IPS DF 6.9 (cell line): Measurements from ENCODE around the gene PUM2.
"Not testable (repeated sequence)": the region's sequence is repeated elsewhere in the genome, so short reads cannot be mapped to it uniquely, and the experiment has no call there.

Experiments
- DNase-seq: peaks from one replicate; pipeline ENCODE4 v3.0.0-alpha.2; 2013; ENCODE audit warnings: low read depth, low spot score
- H3K27ac ChIP-seq: one replicate; pipeline ENCODE4 v1.5.1; 2013; ENCODE audit warnings: low read length, control low read depth
- H3K27me3 ChIP-seq: 2 replicates; pipeline ENCODE4 v1.6.1; 2013; ENCODE audit warnings: mild to moderate bottlenecking, low read length; ENCODE audit not compliant: control insufficient read depth, insufficient read depth
- H3K36me3 ChIP-seq: 2 replicates; pipeline ENCODE4 v1.6.1; 2013; ENCODE audit warnings: low read length; ENCODE audit not compliant: control insufficient read depth, insufficient read depth
- H3K4me1 ChIP-seq: 2 replicates; pipeline ENCODE4 v1.6.1; 2013; ENCODE audit warnings: low read length; ENCODE audit not compliant: control insufficient read depth, insufficient read depth
- H3K4me3 ChIP-seq: 2 replicates; pipeline ENCODE4 v1.5.1; 2013; ENCODE audit warnings: mild to moderate bottlenecking, low read length
- H3K9me3 ChIP-seq: 2 replicates; pipeline ENCODE4 v1.6.1; 2013; ENCODE audit warnings: low read length, inconsistent platforms; ENCODE audit not compliant: control insufficient read depth, insufficient read depth
- WGBS: extraction: QIAGEN DNeasy Blood & Tissue Kit; methylation state at CpG from one replicate; pipeline ENCODE4 v1.1.7; 2013; ENCODE audit warnings: mixed read lengths, missing lambda C conversion rate; ENCODE audit not compliant: insufficient read length, insufficient coverage; 5-methylcytosine and 5-hydroxymethylcytosine counted together

The PUM2 gene

DNA sequence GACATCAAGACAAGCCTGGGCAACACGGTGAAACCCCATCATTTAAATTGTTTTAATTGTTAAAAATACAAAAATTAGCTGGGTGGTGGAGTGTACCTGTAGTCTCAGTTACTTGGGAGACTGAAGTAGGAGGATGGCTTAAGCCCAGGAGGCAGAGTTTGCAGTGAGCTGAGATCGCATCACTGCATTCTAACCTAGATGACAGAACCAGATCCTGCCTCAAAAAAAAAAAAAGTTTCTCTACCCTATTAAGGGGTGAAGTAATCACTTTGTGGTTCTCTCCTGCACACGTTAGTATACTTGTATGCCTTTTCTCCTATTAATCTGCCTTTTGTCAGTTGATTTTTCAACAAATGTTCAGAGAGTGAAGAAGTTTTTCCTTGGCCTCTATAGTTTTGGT lies 18.1 kb upstream of the PUM2 start:
- H3K27ac ChIP-seq, result no peak overlapping the region
- no peak for DNase-seq
- H3K4me3 ChIP-seq, result no peak overlapping the region
- no peaks in the 10 kb centered on the region for H3K27me3 ChIP-seq
- no peaks in the 10 kb centered on the region for H3K36me3 ChIP-seq
- H3K9me3 ChIP-seq, result no peaks in the 10 kb centered on the region
- WGBS, result no CpG with 5 or more reads among the region's 3 CpGs
- no peaks in the 10 kb centered on the region for H3K4me1 ChIP-seq

DNA sequence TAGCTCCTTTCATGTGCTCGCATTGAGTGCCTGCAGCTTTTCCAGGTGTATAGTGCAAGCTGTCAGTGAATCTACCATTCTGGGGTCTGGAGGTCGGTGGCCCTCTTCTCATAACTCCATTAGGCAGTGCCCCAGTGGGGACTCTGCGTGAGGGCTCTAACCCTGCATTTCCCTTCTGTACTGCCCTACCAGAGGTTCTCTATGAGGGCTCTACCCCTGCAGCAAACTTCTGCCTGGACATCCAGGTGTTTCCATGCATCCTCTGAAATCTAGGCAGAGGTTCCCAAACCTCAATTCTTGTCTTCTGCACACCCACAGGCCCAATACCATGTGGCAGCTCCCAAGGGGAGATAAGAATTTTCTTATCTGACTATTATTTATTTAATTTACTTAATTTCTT lies 17.3 kb upstream of the PUM2 start:
- not testable (repeated sequence) for H3K4me3 ChIP-seq, H3K27ac ChIP-seq, H3K36me3 ChIP-seq, H3K9me3 ChIP-seq, H3K4me1 ChIP-seq, H3K27me3 ChIP-seq, DNase-seq
- WGBS, result no CpG with 5 or more reads among the region's 3 CpGs

GRCh38 chr2:20366672-20367116 lies 16.1 kb upstream of the PUM2 start:
- Histone ChIP-seq H3K4me3 (no peak overlapping the region), H3K27ac (no peak overlapping the region), H3K27me3 (no peaks in the 10 kb centered on the region), H3K36me3 (no peaks in the 10 kb centered on the region), H3K4me1 (no peaks in the 10 kb centered on the region), H3K9me3 (no peaks in the 10 kb centered on the region)
- no peak for DNase-seq
- no CpG with 5 or more reads among the region's 2 CpGs for WGBS

GRCh38 chr2:20365249-20365817 lies 14.7 kb upstream of the PUM2 start:
- no peaks in the 10 kb centered on the region for H3K4me1 ChIP-seq
- H3K27ac ChIP-seq, result no peak overlapping the region
- no peak for DNase-seq
- no peaks in the 10 kb centered on the region for H3K9me3 ChIP-seq
- WGBS, result no CpG with 5 or more reads among the region's 7 CpGs
- H3K27me3 ChIP-seq, result no peaks in the 10 kb centered on the region
- no peak overlapping the region for H3K4me3 ChIP-seq
- H3K36me3 ChIP-seq, result no peaks in the 10 kb centered on the region

DNA sequence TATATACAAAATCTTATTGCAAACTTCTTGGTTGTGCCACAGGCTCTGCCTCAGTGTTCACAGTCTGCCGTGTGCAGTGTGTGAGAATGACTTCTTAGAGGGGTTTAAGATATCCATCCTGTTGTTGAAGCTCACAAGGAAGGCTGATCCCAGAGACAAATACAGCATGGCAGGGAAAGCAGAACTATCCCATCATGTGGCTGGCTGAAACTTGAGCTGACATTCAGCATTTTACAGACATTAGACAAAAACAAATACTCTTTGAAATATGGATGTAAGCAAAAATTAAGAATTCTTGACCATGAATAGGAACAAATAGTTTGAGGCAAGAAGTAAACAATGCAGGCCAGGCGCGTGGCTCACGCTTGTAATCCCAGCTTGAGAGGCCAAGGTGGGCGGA lies 12.9 kb upstream of the PUM2 start:
- no peak overlapping the region for H3K4me3 ChIP-seq
- H3K36me3 ChIP-seq, result no peaks in the 10 kb centered on the region
- WGBS, result no CpG with 5 or more reads among the region's 5 CpGs
- H3K27me3 ChIP-seq, result no peaks in the 10 kb centered on the region
- no peak for DNase-seq
- no peaks in the 10 kb centered on the region for H3K9me3 ChIP-seq
- no peaks in the 10 kb centered on the region for H3K4me1 ChIP-seq
- no peak overlapping the region for H3K27ac ChIP-seq

DNA sequence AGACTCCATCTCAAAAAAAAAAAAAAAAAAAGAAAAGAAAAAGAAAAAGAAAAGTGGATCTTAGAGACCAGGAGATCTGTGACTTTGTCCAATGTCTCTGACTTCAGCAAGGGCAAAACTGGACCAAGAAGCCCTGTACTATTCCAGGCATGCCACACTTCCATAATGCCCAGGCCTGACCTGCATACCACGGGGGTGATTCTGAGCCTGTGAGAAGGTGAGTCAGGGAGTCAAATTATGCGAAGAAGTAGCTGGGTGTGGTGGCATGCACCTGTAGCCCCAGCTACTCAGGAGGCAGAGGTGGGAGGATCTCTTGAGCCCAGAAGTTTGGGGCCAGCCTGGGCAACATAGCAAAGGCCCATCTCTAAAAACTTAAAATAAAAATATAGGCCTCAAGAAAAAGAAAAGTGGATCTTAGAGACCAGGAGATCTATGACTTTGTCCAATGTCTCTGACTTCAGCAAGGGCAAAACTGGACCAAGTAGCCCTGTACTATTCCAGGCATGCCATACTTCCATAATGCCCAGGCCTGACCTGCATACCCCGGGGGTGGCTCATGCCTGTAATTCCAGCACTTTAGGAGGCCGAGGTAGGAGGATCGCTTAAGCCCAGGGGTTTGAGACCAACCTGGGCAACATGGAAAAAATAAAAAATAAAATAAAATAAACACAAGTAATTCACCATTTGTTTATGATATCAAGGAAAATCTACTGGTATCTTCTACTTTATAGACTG lies 12.2 kb upstream of the PUM2 start:
- no peak for DNase-seq
- WGBS, result no CpG with 5 or more reads among the region's 5 CpGs

DNA sequence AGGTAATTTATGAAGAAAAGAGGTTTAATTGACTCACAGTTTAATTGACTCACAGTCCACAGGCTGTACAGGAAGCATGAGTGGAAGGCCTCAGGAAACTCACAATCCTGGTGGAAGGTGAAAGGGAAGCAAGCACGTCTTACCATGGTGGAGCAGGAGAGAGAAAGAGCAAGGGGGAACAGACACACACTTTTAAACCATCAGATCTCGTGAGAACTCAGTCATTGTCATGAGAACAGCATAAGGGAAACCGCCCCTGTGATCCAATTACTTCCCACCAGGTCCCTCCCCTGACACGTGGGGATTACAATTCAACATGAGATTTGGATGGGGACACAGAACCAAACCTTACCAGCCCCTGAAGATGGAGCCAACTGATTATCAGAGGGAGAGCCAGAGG lies 11.2 kb upstream of the PUM2 start:
- no peak overlapping the region for H3K27ac ChIP-seq
- H3K9me3 ChIP-seq, result no peaks in the 10 kb centered on the region
- DNase-seq, result no peak
- no CpG with 5 or more reads among the region's 4 CpGs for WGBS
- H3K4me3 ChIP-seq, result no peak overlapping the region
- no peaks in the 10 kb centered on the region for H3K4me1 ChIP-seq
- H3K27me3 ChIP-seq, result no peaks in the 10 kb centered on the region
- H3K36me3 ChIP-seq, result no peaks in the 10 kb centered on the region

More for the DNA sequence above, 12.2 kb upstream of the PUM2 start:
- H3K27ac ChIP-seq, result no peak overlapping the region
- no peaks in the 10 kb centered on the region for H3K27me3 ChIP-seq
- H3K36me3 ChIP-seq, result no peaks in the 10 kb centered on the region
- no peak overlapping the region for H3K4me3 ChIP-seq
- no peaks in the 10 kb centered on the region for H3K4me1 ChIP-seq
- no peaks in the 10 kb centered on the region for H3K9me3 ChIP-seq

DNA sequence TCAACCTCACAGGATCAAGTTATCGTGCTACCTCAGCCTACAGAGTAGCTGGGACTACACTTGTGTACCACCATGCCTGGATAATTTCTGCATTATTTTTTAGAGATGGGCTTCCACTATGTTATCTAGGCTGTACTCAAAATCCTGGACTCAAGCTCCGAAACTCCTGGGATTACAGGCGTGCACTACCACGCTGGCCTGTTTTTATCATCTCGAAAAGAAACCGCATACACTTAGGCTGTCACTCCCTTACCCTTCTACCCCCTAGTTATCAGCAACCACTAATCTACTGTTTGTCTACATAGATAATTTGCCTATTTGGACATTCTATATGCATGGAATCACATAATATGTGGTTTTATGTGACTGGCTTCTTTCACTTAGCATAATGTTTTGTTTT lies 8.5 kb upstream of the PUM2 start:
- DNase-seq, result no peak
- Histone ChIP-seq H3K36me3 (no peaks in the 10 kb centered on the region), H3K27ac (no peak overlapping the region), H3K4me3 (no peak overlapping the region), H3K4me1 (no peaks in the 10 kb centered on the region), H3K9me3 (no peaks in the 10 kb centered on the region), H3K27me3 (no peaks in the 10 kb centered on the region)
- no CpG with 5 or more reads among the region's 6 CpGs for WGBS

GRCh38 chr2:20357638-20358389 lies 7.2 kb upstream of the PUM2 start:
- Histone ChIP-seq H3K27me3 (no peaks in the 10 kb centered on the region), H3K4me1 (no peaks in the 10 kb centered on the region), H3K4me3 (no peak overlapping the region), H3K36me3 (no peaks in the 10 kb centered on the region), H3K9me3 (no peaks in the 10 kb centered on the region), H3K27ac (no peak overlapping the region)
- no peak for DNase-seq
- WGBS, result no CpG with 5 or more reads among the region's 13 CpGs

DNA sequence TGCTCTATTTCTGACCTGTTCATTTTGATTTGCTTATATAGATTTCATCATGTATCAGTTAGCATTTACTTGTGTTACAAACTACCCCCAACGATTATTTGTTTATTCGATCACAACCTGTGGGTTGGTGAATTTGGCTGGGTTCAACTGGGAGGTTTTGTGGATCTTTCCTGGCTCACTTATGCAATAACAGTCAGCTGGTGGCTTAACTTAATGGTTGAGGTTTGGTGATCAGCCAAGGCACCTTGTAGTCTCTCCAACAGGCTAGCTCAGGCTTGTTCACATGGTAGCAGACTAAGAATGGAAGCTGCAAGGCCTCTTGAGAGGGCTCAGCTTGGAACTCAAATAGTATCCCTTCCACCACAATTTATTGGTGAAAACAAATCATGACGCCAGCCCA lies 5.4 kb upstream of the PUM2 start:
- no peaks in the 10 kb centered on the region for H3K27me3 ChIP-seq
- WGBS, result no CpG with 5 or more reads among the region's 3 CpGs
- H3K4me3 ChIP-seq, result no peak overlapping the region
- H3K9me3 ChIP-seq, result no peaks in the 10 kb centered on the region
- no peak for DNase-seq
- H3K4me1 ChIP-seq, result no peaks in the 10 kb centered on the region; the same call in 1 of the 2 replicates
- no peaks in the 10 kb centered on the region for H3K36me3 ChIP-seq
- no peak overlapping the region for H3K27ac ChIP-seq
